Measurements from ENCODE around the gene DPYSL3. TPM values are rescaled to one million over a fixed set of nuclear protein-coding genes. Genes with fewer than 3 reads are reported as not detected.
A peak's percentile ranks its signal among the peaks of the same experiment; 100 is the strongest.

The DPYSL3 gene
- total RNA-seq, 4 donors from 2014 or later = 121 to 213 (median 168) TPM

DNA sequence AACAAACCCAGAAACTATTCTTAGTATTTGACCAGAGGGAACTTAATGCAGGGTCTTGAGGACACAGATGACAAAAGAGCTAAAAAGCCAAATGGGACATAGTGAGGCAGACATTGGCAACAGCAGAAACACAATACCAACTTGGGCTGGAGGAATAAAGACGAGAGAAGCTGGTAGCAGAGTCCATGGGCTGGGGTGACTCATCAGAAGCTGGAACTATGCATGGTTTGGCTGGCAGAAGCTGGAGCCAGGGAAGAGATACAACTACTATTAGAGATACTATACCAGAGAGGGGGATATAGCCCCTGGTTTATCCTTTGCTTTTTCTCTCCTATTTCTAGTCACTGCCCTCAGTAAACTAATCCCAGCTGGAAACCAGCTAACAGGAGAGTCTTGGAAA is 29.2 kb upstream of the DPYSL3 start:
- intact Hi-C loops (cut with DNase I; ENCODE audit: low total_unique reads) = no loop called here
- peaks cover 0 to 8% of the 10 kb centered on the region in 2 donors for H3K4me1 ChIP-seq
- H3K36me3 ChIP-seq = no peaks in the 10 kb centered on the region
- no peak for DNase-seq
- H3K27me3 ChIP-seq = no peaks in the 10 kb centered on the region
- no peak overlapping the region for H3K4me3 ChIP-seq
- TF ChIP-seq, protein P1, sequence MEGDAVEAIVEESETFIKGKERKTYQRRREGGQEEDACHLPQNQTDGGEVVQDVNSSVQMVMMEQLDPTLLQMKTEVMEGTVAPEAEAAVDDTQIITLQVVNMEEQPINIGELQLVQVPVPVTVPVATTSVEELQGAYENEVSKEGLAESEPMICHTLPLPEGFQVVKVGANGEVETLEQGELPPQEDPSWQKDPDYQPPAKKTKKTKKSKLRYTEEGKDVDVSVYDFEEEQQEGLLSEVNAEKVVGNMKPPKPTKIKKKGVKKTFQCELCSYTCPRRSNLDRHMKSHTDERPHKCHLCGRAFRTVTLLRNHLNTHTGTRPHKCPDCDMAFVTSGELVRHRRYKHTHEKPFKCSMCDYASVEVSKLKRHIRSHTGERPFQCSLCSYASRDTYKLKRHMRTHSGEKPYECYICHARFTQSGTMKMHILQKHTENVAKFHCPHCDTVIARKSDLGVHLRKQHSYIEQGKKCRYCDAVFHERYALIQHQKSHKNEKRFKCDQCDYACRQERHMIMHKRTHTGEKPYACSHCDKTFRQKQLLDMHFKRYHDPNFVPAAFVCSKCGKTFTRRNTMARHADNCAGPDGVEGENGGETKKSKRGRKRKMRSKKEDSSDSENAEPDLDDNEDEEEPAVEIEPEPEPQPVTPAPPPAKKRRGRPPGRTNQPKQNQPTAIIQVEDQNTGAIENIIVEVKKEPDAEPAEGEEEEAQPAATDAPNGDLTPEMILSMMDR (IDR thresholded peaks at IDR 0.05) = no peak
- no peak for TF ChIP-seq POLR2A (IDR thresholded peaks at IDR 0.05)
- no peak overlapping the region for H3K27ac ChIP-seq
- no peaks in the 10 kb centered on the region for H3K9me3 ChIP-seq

DNA sequence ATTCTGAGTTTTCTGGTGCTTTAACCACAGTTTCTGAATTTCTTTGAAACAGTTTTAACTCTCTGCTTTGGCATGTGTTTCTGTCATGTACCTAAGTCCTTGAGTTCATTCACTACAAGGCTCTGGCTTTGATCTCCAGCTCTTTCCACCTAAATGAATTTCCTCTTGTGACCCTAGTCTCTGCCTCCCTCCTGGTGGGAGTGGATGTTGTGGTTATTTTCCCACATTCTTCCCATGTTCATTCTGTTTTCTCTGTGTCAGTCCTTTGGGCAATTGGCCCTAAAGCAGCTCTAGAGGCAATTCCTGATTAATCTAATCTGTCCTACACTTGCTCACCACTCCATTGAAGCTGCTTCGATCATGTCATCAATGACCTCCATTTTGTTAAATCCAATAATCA is 28.4 kb upstream of the DPYSL3 start:
- DNase-seq = no peak
- no peaks in the 10 kb centered on the region for H3K27me3 ChIP-seq
- H3K4me1 ChIP-seq = peaks cover 0 to 8% of the 10 kb centered on the region in 2 donors
- no peak overlapping the region for H3K27ac ChIP-seq
- H3K4me3 ChIP-seq = no peak overlapping the region
- H3K36me3 ChIP-seq = no peaks in the 10 kb centered on the region
- no peaks in the 10 kb centered on the region for H3K9me3 ChIP-seq
- TF ChIP-seq, protein P1 (IDR thresholded peaks at IDR 0.05) = no peak
- no peak for TF ChIP-seq POLR2A (IDR thresholded peaks at IDR 0.05)
- intact Hi-C loops (cut with DNase I; ENCODE audit: low total_unique reads) = no loop called here

DNA sequence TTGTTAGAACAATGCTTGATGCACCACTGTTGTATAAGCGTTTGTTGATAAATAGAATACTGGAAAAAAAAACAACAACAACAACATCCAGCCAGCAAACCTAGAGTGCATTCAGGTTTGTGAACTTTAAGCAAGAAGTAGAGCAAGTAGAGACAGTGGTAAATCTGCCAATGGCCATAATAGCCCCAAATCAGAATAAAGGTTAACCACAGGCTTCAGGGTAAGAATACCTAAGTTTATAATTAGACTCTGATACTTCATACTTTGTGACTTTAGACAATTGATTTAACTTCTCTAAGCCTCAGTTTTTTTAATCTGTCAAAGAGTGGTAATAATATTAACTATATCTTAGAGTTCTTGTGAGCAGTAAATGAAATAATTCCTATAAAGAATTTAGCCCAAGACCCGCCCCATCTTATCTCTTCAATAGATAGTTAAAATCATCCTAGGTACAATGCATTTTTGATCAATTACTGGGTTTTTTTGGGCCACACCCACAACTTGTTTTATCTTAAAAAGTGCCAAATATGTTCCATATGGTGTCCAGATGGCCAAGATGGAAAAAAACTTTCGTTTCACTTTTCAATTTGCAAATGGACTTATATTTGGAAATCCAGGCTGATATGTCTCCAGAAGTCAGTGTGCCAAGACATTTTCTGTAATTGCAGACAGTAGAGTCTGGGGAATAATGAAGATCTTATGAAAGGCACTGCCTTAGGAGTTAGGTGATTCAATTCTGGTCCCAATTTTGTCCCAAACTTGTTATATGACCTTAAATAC is 24.5 kb upstream of the DPYSL3 start:
- peaks cover 0 to 8% of the 10 kb centered on the region in 2 donors for H3K4me1 ChIP-seq
- TF ChIP-seq, protein P1 (IDR thresholded peaks at IDR 0.05) = no peak
- no peak for TF ChIP-seq POLR2A (IDR thresholded peaks at IDR 0.05)
- no peaks in the 10 kb centered on the region for H3K9me3 ChIP-seq
- H3K27me3 ChIP-seq = no peaks in the 10 kb centered on the region
- DNase-seq = no peak
- H3K36me3 ChIP-seq = no peaks in the 10 kb centered on the region
- intact Hi-C loops (cut with DNase I; ENCODE audit: low total_unique reads) = no loop called here
- no peak overlapping the region for H3K4me3 ChIP-seq
- peak overlapping the region in 1 of 2 donors; percentile 44 for H3K27ac ChIP-seq

DNA sequence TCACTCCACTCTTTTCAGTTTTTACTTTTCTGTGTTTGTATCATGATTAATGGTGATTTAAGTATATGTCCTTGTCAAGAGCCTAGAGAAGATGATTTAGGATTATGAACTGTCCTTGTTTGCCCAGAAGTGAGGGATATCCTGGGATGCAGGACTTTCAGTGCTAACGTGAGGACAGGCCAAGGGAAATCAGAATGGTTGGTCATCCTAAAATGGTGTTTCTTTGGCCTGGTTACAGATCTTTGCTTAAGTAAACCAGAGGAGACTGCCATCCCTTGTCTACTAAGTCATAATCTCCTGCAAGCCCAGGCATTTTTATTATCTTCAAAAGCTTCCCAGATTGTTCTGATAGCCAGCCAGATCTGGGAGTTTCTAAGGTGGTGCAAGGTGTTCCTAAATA is 22.3 kb upstream of the DPYSL3 start:
- peak in 1 of 2 donors; percentile 39 for DNase-seq
- TF ChIP-seq, protein P1 (IDR thresholded peaks at IDR 0.05) = no peak
- no peak for TF ChIP-seq POLR2A (IDR thresholded peaks at IDR 0.05)
- Histone ChIP-seq H3K4me1 (peaks cover 0 to 8% of the 10 kb centered on the region in 2 donors), H3K27ac (peak overlapping the region; percentile 41 to 46), H3K36me3 (no peaks in the 10 kb centered on the region), H3K4me3 (no peak overlapping the region), H3K9me3 (no peaks in the 10 kb centered on the region), H3K27me3 (no peaks in the 10 kb centered on the region)
- intact Hi-C loops (cut with DNase I; ENCODE audit: low total_unique reads) = no loop called here

DNA sequence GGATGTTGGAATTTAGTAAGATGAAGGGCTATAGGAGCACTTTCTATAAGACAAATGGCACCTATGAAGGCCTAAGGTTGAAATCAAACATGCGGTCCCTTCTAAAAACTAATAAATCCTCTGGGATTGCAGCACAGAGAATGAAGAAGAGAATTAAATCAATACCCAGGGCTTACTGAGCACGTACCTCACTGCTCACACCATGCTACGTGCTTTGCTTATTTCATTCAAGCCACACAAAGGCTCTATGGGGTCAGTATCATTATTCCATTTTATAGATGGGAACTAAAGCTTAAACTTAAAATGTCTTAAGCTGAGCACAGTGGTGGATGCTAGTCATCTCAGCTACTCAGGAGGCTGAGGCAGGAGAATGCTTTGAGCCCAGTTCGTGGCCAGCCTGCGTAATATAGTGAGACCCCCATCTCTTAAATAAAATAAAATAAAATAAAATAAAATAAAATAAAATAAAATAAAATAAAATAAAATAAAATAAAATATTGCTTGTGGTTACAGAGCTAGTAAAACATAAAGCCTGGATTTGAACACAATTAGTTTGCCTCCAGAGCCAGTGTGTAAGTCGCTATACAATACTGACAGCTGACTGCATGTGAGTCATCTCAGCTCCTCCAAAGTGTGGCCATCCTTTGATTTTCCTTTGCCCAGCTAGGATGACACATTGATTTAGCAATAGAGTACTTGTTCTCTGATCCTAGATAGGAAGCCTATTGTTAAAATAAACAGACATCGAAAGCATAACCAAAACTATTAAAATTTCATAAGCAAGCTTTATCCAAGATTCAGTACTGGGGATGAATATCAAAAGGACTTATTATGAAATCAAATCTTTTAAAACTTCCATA is 20.9 kb upstream of the DPYSL3 start:
- Histone ChIP-seq H3K27ac (no peak overlapping the region), H3K9me3 (no peaks in the 10 kb centered on the region), H3K27me3 (no peaks in the 10 kb centered on the region), H3K4me1 (peaks cover 0 to 8% of the 10 kb centered on the region in 2 donors), H3K4me3 (no peak overlapping the region), H3K36me3 (no peaks in the 10 kb centered on the region)
- TF ChIP-seq, protein P1 (IDR thresholded peaks at IDR 0.05) = no peak
- TF ChIP-seq POLR2A (IDR thresholded peaks at IDR 0.05) = no peak
- DNase-seq = no peak
- intact Hi-C loops (cut with DNase I; ENCODE audit: low total_unique reads) = no loop called here
